H1 (cell line): Measurements from ENCODE around the gene DNAJC5G.
A peak's percentile ranks its signal among the peaks of the same experiment; 100 is the strongest.

Source experiments
- CEBPB ChIP-seq: IDR thresholded peaks from 2 replicates; pipeline ENCODE4 v1.6.1; 2012; ENCODE audit warnings: low read depth, low read length
- EP300 ChIP-seq, 2 experiments: IDR thresholded peaks; 1 replicate in 1 of 2; 2 replicates in 1 of 2; pipeline ENCODE4 v1.6.1; 2011 to 2012; ENCODE audit warnings: low read depth in 2 of 2, low read length in 2 of 2, mild to moderate bottlenecking in 2 of 2, borderline replicate concordance in 1 of 2, inconsistent platforms in 1 of 2, moderate library complexity in 1 of 2
- FOSL1 ChIP-seq: IDR thresholded peaks from 2 replicates; pipeline ENCODE4 v1.6.1; 2011; ENCODE audit warnings: mild to moderate bottlenecking, low read depth, low read length, moderate library complexity; ENCODE audit not compliant: insufficient read depth
- MAFK ChIP-seq: IDR thresholded peaks from 2 replicates; pipeline ENCODE4 v1.6.1; 2012; ENCODE audit warnings: low read depth, mild to moderate bottlenecking, improper control_type of control experiment, low read length
- POLR2A ChIP-seq, 2 experiments: IDR thresholded peaks; 1 replicate in 1 of 2; 2 replicates in 1 of 2; pipeline ENCODE4 v1.6.1; 2011; ENCODE audit warnings: low read depth in 2 of 2, low read length in 2 of 2, mild to moderate bottlenecking in 2 of 2; ENCODE audit errors: control extremely low read depth in 1 of 2
- POLR2AphosphoS5 ChIP-seq: IDR thresholded peaks from 2 replicates; pipeline ENCODE4 v1.6.1; 2011; ENCODE audit warnings: low read depth, low read length
- SIX5 ChIP-seq: IDR thresholded peaks from 2 replicates; pipeline ENCODE4 v1.6.1; 2011; ENCODE audit warnings: mild to moderate bottlenecking, low read depth, low read length
- TF ChIP-seq, protein P1 (sequence below), 3 experiments: IDR thresholded peaks; 1 replicate in 2 of 3; 2 replicates in 1 of 3; pipeline versions ENCODE4 v1.5.1 to v1.6.1; 2011; ENCODE audit warnings: low read length in 3 of 3, mild to moderate bottlenecking in 3 of 3, inconsistent platforms in 2 of 3, low read depth in 1 of 3, moderate library complexity in 1 of 3; ENCODE audit not compliant: insufficient read depth in 1 of 3; ENCODE audit errors: control extremely low read depth in 1 of 3
- TF ChIP-seq, protein P2 (sequence below): IDR thresholded peaks from 2 replicates; pipeline ENCODE4 v1.6.1; 2011; ENCODE audit warnings: low read length, improper control_type of control experiment

DNA sequence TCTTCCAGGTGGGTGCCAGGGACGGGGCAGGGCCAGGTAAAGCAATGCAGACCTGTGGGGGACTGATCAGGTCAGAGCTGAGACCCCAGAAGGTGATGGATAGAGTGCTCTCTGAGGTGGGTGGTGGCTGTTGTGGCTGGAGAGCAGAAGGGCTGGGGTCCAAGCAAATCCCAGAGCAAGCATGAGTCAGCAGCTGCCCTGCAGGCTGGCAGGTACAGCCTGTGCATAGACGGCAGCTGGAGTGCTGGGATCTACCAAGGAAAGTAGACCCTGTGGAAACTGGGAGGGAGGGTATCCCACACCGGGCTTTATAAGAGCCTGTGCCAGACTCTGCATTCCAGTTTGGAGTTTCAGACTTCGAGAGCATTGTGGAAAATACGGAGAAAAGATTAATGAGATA is 7.7 kb downstream of the DNAJC5G start:
- no peak for TF ChIP-seq CEBPB
- TF ChIP-seq EP300 (IDR thresholded peaks at IDR 0.05; ENCODE audit: borderline replicate concordance in 1 of 2, low read depth in 2 of 2, low read length in 2 of 2): no peak
- TF ChIP-seq POLR2AphosphoS5: no peak
- no peak for TF ChIP-seq POLR2A (IDR thresholded peaks at IDR 0.05; ENCODE audit: control extremely low read depth in 1 of 2, low read depth in 2 of 2, low read length in 2 of 2)
- TF ChIP-seq SIX5: no peak
- TF ChIP-seq, protein P1, sequence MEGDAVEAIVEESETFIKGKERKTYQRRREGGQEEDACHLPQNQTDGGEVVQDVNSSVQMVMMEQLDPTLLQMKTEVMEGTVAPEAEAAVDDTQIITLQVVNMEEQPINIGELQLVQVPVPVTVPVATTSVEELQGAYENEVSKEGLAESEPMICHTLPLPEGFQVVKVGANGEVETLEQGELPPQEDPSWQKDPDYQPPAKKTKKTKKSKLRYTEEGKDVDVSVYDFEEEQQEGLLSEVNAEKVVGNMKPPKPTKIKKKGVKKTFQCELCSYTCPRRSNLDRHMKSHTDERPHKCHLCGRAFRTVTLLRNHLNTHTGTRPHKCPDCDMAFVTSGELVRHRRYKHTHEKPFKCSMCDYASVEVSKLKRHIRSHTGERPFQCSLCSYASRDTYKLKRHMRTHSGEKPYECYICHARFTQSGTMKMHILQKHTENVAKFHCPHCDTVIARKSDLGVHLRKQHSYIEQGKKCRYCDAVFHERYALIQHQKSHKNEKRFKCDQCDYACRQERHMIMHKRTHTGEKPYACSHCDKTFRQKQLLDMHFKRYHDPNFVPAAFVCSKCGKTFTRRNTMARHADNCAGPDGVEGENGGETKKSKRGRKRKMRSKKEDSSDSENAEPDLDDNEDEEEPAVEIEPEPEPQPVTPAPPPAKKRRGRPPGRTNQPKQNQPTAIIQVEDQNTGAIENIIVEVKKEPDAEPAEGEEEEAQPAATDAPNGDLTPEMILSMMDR (IDR thresholded peaks at IDR 0.05; ENCODE audit: control extremely low read depth in 1 of 3, insufficient read depth in 1 of 3, low read depth in 1 of 3, low read length in 3 of 3): no peak
- TF ChIP-seq, protein P2, sequence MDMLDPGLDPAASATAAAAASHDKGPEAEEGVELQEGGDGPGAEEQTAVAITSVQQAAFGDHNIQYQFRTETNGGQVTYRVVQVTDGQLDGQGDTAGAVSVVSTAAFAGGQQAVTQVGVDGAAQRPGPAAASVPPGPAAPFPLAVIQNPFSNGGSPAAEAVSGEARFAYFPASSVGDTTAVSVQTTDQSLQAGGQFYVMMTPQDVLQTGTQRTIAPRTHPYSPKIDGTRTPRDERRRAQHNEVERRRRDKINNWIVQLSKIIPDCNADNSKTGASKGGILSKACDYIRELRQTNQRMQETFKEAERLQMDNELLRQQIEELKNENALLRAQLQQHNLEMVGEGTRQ: no peak
- peak; percentile 56; the same call in 1 of the 2 replicates for TF ChIP-seq MAFK
- no peak for TF ChIP-seq FOSL1
